SH-SY5Y (cell line): ENCODE results near the gene ULK4.

ENCODE experiments used
- GATA2 ChIP-seq: IDR thresholded peaks from 2 replicates; pipeline ENCODE4 v1.6.1; 2011; ENCODE audit warnings: mild to moderate bottlenecking, low read depth, low read length
- GATA3 ChIP-seq: IDR thresholded peaks from 2 replicates; pipeline ENCODE4 v1.6.1; 2011; ENCODE audit warnings: low read depth, mild to moderate bottlenecking, low read length, moderate library complexity

Gene ULK4

DNA sequence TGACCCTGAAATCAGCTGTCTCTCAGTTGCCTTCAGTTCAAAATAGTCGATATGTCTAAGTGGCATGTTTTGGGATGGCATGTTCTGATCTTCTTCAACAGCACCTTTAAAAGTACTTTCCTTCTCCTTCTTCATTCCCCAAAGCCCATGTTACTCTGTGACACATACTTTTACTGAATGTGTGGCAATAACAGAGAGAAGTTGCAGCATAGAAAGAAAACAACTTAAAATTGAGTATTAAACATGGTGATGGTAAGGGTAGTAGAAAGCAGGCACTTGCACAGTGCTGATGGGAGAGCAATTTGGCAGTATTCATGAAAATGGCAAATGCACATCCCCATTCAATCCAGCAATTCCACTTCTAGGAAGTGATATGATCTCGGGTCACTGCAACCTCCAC, 12.3 kb upstream of the ULK4 start:
- no peak for TF ChIP-seq GATA2
- no peak for TF ChIP-seq GATA3

DNA sequence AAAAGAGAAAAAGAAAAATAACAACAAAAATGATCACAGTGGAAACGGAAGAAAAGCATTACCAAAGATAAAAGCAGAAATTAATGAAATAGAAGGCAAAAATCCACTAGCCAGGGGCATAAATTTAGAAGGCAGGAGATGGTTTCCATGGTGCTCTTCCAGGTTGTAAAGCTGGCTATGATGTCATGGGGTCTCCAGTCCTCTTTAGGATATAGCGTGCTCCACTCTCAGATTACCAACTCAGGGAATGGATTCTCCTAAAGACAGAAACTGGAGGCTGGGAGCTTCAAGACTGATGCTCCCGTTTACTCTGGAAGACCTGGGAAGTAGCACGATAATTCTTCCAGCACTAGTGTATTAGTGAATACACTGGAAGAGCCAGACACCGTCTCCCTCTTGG, 10.9 kb upstream of the ULK4 start:
- TF ChIP-seq GATA2 (no peak), GATA3 (no peak)

DNA sequence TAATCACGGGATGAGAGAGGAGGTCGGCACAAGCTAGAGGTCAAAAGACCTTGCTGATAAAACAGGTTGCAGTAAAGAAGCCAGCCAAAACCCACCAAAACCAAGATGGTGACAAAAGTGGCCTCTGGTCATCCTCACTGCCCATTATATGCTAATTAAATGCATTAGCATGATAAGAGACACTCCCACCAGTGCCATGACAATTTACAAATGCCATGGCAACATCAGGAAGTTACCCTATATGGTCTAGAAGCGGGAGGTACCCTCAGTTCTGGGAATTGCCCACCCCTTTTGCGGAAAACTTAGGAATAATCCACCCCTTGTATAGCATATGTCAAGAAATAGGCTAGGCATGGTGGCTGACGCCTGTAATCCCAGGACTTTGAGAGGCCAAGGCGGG, 4.3 kb upstream of the ULK4 start:
- TF ChIP-seq GATA3 = no peak
- no peak for TF ChIP-seq GATA2

DNA sequence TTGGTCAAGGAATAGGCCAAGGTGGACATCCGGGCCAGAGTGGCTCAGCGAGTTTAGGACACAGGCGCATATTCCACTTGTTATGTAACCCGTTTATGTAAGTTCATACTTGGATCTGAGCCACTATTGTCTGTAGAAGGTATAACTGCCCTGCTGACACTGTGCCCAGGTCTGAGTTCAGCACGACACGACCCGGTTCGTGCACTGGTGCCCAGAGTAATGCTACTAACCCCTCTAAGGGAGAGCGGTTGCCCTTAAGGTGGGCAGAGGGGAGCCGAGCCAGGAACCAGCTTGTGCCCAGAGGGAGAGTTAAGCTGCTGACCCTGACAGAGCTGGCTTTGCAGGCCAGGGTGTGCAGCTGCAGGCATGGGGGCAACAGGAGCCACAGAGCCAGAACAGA, 1.9 kb upstream of the ULK4 start:
- TF ChIP-seq GATA2 (no peak), GATA3 (no peak)

DNA sequence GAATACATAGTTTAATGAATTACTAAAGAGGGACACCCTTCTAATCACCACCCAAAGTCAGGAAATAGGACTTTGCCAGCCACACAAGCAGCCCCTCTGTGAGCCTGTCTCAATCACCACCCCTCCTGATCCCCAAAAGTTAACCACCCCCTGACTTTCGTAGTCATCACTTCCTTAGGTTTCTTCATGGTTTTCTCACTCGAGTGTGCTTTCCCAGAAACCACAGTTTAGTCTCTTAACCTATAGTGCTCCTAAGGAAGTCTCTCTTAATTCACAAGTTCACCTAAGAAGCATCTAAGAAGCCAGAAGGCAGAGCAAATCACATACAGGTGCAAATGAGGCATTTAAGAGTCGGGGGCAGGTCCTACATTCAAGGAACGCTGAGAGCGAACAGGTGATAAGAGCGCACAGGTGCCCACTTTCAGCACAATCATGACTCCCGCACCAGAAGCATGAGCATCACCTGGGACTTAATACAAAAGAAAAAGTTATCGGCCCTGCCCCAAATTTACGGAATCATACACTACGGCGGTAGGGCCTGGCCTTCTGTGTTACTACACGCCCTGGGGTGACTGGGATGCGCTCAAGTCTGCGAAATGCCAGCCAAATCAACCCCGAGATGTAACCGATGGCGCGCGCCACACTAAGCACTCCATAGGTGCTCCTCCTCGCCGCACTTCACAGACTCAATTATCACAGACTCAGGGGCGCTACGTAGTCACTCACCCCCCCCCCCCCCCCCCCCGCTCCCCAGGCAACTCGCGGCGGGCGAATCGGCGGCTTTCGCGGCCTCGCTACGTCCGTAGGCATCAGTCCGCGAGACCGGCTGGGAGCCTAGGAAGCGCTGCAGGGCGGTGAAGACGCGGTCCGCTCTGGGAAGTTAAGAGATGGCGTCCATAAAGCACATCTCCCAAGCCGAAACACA, 815 bp downstream of the ULK4 start:
- no peak for TF ChIP-seq GATA2
- TF ChIP-seq GATA3 = no peak

DNA sequence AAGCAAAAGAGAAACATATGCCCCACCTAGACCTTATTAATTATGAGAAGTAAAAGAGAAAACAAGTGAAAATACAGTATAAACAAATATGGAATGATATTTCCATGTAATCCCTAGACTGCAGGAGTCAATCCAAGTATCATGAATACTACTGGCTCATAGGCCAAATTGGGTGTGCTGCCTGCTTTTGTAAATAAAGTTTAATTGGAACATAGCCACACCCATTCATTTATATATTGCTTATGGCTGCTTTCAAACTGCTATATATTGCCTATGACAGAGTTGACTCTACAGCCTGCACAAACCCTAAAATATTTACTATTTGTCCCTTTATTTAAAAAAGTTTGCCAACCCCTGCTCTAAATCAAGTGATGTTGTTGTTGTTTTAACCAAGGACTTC, 5.3 kb downstream of the ULK4 start:
- TF ChIP-seq GATA3 (no peak), GATA2 (no peak)

DNA sequence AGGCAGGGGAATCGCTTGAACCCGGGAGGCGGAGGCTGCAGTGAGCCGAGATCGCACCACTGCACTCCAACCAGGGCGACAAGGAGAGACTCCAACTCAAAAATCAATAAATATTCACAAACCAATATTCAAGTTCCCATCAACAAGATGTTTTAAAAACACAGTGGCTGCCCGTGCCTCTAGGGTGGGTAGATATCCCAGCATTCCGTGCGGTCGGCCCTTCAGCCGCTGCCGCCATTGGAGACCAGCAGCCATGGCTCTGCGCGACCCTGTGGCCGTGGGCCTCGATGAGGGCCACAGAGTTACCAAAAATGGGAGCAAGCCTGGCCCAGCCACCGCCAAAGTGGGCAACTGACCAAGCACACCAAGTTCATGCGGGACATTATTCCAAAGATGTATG, 6.7 kb downstream of the ULK4 start:
- TF ChIP-seq GATA3 = no peak
- no peak for TF ChIP-seq GATA2

DNA sequence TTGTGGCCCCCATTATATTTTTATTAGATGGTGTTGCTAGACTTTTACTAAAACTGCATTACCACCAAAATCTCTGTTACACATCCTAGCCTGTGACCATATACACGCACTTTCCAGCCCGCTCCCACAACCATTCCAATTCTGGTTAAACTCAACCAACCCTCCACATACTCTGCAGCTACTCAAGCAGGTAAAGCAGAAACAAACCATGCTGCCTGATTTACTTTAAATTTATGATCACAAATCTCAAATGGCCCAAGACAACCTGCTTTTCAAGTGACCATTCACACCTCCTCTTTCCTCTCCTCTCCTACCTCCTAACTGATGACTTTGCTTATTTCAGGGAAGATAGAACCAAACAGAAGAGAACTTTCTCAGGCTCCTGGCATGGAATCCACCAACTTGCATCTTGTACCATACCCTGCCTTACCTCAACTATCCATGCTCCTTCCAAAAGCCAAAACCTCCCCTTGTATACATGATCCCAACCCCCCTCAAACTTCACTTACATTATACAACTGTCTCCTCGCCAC, 18.5 kb downstream of the ULK4 start:
- TF ChIP-seq GATA2 (no peak), GATA3 (no peak)

DNA sequence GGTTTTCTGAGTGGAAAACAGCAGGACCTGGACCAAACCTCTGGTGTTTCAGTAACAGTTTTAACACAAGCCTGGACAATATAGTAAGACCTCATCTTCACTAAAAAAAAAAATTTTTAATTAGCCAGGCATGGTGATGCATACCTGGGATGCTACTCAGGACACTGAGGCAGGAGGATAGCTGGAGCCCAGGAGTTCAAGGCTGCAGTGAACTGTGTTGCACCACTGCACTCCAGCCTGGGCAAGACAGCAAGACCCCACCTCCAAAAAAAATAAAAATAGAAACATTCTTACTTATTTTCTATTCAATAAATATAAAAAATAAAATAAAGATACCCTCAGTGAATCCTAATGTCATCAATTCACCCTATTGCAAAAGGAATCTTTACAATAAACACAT, 21.5 kb downstream of the ULK4 start:
- TF ChIP-seq GATA3 (no peak), GATA2 (no peak)

DNA sequence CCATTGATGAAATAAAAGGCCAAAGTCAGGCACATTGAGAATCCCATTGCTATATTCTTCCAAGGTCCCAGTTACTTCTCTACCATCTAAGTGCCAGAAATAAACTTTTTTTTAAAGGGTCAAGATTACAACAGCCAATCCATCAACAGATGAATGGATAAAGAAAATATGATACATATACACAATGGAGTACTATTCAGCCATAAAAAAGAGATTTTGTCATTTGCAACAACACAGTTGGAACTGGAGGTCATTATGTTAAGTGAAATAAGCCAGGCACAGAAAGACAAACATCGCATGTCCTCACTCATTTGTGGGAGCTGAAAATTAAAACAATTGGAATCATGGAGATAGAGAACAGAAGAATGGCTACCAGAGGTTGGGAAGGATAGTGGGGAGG, 25.5 kb downstream of the ULK4 start:
- TF ChIP-seq GATA2 = no peak
- TF ChIP-seq GATA3 = no peak

DNA sequence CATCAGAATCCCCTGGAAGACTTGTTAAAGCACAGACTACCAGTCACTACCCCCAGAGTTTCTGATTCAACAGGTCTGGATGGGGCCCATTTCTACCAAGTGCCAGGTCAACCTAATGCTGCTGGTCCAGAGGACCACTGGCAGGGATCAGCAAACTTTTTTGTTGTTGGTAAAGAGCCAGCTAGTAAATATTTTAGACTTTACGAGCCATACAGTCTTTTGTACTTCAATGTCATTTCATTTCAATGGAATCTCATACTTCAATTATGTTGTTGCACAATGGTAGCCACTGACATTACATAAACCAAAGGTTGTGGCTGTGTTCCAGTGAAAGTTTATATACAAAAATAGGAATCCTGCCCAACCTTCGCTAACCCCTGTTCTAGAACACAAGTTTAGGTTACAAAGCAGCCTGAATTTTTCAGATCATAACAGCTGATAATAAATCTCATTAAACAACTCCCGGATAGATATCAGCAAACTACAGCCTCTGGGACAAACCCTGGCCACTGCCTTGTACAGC, 28.7 kb downstream of the ULK4 start:
- no peak for TF ChIP-seq GATA3
- TF ChIP-seq GATA2 = no peak

DNA sequence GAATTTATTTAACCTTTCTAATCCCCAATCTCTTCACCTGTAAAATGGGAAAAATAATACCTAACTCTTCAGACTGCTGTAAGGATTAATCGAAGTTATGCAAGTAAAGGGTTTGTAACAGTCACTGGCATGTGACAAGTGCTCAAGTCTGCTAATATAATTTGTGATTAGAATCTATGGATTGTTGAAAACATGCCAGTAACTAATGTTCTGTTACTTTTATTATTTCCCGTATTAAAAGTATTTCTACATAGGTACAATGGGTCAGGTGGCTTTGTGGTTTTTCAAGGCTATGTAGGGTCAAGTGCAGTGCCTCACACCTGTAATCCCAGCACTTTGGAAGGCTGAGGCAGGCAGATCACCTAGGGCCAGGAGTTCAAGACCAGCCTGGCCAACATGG, 29.4 kb downstream of the ULK4 start:
- TF ChIP-seq GATA3 = no peak
- TF ChIP-seq GATA2 = no peak

DNA sequence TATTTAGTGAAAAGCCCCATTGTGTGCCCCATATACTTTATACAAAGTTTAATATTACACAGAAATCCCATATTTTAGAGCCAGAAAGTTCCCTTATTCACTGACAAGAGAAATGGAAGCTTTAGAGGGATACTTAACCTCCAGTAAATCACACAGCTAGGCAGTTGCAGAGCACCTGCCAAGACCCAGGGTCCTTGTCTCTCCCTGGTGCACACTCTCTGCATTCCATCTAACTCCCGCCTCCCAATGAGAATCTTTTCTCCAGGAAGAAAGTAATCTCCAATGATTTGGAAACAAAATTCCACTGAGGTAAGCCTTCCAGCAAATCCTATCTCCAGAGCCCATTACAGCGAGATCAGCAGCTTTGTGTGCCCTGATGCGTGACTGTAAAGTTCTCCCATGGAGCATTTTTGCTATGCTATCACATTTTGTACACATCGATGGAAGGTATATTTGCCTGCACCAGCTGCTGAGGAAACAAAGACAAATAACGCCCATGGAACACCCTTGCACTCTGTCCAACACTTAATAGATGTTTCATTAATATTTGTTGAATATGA, 41.4 kb downstream of the ULK4 start:
- TF ChIP-seq GATA3 (no peak), GATA2 (no peak)

DNA sequence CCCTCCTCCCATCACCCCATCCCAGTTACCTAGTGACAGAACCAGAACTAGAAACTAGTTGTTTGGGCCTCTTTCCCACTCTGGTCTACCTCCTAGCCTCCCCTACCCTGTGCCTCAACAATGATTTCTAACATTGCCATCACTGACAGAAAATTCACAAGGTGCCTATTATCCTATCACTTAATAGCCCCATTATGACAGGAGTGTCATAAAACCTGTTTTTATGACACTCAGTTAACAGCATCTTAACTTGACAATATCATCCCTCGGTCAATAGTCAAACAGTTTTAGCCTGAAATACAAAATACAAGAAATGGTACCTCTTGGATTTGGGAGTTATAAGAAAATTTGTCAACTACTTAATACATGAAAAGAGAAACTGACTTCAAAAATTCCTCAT, 46.5 kb downstream of the ULK4 start:
- TF ChIP-seq GATA3 (no peak), GATA2 (no peak)

DNA sequence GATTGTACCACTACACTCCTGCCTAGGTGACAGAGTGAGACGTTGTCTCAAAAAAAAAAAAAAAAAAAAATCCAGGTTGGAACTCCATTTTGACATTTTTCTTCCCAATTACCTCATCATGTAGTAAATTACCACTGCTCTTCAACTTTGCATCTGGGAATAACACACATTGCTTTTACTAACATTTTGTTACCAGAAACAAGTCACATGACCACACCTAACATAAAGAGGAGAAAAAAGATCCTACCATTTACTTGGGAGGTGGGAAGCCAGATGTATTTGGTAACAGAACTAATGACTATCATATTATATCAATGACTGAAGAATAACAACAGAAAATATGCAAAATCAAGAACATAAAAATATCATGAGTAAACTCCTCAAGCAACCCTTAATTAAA, 49.6 kb downstream of the ULK4 start:
- no peak for TF ChIP-seq GATA2
- no peak for TF ChIP-seq GATA3

DNA sequence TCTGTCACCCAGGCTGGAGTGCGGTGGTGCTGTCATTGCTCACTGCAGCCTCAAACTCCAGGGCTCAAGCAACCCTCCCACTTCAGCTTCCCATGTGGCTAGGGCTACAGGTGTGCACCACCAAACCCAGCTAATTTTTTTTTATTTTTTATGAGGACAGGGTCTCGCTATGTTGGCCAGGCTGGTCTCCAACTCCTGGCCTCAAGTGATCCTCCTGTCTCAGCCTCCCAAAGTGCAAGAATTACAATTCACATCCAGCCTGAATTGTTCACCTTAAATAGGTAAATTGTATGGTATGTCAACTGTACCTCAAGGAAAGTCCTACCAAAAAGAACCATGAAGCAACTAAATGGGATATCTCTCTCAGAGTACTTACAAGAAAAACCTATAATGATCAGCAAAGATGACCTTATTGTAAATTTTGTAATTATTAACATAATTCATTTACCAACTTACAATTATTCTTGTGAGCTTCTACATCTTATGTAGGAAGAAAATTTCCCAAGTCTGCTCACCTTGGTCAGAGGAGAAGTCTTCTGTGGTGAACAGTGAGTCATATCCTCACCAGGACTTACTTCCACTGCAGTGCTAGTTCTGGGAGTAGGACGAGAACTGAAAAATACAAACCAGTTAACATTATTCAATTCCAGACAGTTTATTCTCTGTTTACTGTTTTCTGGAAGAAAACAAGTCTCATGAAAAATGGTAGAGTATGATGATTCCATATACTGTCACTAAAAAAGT, 54.4 kb downstream of the ULK4 start:
- TF ChIP-seq GATA2 (no peak), GATA3 (no peak)

DNA sequence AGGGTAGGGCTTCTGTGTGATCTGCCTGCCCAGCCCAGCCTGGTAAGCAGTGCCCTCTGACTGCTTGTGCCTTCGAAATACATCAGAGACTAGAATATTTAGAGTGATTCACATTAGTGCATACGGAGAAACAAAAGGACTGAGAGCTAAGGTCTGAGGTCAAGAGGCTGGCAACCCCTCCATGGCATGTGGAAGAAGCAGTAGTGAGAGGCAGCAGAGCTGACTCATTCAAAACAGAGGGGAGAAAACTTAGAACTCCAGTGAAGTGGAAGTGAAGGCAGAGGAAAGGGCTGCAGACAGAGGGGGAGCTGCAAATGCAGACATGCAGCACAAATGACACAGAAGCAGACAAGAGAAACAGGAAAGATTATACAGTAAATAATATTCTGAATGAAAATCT, 61.6 kb downstream of the ULK4 start:
- TF ChIP-seq GATA3 = no peak
- no peak for TF ChIP-seq GATA2
